GM21381 (cell line): ENCODE measurements around the gene OTUB1.
"Not testable (repeated sequence)": the region's sequence is repeated elsewhere in the genome, so short reads cannot be mapped to it uniquely, and the experiment has no call there.

Experiments used
- ATAC-seq: cut with Tn5 transposase; IDR thresholded peaks from one replicate; pipeline ENCODE4 v1.9.1; 2021; ENCODE audit warnings: mild to moderate bottlenecking, moderate library complexity; ENCODE audit not compliant: unreplicated experiment

The OTUB1 gene, protein sequence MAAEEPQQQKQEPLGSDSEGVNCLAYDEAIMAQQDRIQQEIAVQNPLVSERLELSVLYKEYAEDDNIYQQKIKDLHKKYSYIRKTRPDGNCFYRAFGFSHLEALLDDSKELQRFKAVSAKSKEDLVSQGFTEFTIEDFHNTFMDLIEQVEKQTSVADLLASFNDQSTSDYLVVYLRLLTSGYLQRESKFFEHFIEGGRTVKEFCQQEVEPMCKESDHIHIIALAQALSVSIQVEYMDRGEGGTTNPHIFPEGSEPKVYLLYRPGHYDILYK

DNA sequence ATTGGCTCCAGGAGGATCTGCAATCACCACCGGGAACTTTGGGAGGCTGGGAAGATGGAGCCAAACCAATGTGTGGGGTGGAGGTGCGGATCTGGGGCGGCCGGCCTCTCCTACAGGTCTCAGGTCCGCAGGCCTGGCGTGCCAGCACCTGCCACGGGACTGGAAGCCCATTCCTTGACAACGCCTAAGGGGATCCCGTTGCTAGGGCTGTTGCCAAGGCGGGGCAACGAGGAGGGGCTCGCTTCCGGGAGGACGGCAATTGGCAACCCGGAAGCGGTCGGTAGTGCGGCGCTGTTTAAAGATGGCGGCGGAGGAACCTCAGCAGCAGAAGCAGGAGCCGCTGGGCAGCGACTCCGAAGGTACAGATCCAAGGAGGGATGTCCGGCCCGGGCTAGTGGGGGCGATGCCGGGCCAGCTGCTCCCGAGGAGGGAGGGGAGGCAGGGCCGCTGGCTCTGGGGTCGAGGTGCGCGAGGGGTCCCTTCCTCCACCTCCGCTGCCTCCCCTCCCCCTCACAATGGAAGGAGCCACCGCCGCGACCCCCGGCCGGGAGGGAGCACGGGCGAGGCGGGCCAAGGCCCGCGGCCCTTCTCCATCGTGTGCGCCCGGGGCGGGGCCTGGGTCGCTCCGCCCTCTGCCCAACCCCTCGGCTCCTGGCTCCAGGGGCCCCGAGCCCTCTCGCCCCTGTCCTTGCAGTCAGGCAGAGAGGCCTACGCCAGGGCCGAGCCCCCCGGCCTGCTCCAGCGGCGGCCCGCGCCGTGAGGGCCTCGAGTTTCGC lies at the start of gene OTUB1:
Gene OTUB1, plus strand, starts transcription at position 283 of the 776 bp plus-strand sequence. Its CDS starts 19 bp downstream, at position 302.
- peak; percentile 78 for ATAC-seq

DNA sequence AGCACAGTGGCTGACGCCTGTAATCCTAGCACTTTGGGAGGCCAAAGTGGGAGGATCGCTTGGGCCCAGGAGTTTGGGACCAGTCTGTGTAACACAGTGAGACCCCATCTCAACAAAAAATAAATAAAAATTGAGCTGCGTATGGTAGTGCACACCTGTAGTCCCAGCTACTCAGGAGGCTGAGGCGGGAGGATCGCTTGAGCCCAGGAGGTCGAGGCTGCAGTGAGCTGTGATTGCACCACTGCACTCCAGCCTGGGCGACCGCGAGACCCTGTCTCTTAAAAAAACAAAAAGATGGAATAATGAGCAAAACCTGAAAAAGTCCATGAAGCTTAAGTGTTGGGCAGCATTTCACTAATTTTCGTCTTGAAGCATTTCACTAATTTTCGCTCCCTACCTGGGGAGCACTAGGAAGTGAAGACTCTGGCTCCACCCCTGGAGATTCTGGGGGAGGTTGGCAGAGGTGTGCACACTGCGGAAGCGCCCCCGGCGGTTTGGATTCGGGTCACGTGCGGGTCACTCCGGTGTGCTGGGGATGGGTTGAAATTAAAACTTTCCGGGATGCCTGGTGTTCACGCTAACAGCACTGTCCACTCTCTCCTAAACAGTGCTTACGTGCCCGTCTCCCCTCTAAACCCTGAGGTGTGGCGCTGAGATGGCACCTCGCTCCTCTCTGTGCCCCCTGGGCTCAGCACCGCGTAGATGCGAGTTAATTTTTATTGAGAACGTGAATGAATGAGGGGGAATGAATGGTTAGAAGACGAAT lies 48.3 kb upstream of the OTUB1 start:
- ATAC-seq, result peak; percentile 5

DNA sequence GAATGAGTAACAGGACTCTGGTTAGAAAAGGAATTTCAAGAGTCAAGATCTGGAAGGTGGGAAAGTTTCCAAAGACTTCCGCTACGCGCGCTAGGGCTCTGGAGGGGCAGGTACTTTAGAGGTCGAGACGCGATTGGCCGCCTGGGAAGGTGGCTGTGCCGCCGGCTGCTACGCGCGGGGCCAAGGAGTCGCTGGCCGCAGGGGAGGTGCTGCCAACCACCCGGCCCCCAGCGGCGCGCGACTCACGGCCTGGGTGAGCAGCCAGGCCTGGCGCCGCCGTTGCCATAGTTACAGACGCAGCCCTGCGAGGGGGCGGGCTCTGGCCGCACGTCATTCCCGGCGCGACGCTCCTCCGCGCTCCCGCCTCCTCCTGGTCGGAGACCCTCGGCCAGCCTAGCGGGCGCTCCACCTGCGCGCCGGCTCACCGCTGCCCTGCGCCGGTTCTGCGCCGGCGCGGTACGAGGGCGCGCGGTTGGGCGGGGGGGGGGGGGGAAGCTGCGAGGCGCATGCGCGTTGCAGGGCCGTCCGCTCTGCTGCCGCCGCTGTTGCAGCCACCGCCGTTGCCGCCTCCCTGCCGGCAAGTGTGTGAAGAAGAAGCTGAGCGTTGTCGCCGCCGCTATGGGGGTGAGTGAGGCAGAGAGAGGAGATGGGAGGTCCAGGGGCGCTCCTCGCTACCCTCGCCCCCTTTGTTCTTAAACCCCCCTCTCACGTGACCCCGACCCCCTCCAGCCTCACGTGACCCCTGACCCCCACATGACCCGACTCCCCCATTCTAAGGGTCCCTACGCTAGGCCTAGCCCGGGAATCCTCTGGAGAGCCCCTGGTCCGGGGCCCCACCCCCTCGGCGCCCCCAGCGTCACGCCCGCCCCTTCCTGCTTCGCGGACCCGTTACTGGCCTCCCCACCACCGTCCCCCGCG lies 47.5 kb upstream of the OTUB1 start, which contains the start of gene NAA40:
Gene NAA40, plus strand, starts transcription at position 524 of the 918 bp plus-strand sequence. Its CDS starts 95 bp downstream, at position 619.
- peak; percentile 92 for ATAC-seq

DNA sequence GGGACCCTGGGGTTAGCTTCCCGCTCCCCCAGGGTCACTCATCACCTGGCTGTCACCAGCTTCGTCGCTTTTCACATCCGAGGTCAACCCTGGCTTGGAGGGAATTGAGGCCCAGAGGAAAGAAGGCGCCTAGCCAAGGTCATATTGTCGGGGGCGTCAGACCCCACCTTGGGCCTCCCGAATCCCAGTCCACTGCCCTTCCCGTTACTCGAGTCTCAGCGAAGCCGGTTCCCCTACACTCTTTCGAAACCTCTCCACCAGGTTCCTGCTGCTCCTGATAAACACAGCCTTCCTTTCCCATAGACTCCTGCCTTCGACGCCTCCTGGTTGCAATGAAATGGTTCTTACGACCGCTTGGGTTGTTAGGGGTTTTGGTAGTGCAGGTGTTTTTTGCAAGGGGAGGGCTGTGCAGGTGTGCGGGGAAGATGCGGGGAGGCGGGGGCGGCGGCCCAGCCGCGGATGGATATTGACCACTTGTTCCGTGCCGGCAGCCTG lies 46.8 kb upstream of the OTUB1 start:
- ATAC-seq, result no peak

DNA sequence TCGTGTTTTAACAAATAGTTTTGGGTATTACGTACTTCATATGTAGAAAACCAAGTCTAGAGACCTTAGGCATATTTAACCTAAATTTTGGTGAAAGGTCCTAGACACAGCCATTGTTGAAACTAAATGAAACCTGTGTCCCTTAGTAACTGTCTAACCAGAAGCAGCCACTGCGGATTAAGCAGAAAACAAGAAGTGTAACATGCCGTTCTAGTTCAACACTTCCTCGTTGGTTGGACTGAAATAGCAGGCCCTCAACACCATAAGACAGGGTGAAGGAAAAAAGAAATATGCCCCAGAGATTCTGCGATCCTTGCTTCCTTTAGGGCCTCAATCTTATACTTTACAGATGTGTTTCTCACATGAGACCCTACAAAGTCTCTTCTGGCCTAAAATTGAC lies 45.5 kb upstream of the OTUB1 start:
- no peak for ATAC-seq

DNA sequence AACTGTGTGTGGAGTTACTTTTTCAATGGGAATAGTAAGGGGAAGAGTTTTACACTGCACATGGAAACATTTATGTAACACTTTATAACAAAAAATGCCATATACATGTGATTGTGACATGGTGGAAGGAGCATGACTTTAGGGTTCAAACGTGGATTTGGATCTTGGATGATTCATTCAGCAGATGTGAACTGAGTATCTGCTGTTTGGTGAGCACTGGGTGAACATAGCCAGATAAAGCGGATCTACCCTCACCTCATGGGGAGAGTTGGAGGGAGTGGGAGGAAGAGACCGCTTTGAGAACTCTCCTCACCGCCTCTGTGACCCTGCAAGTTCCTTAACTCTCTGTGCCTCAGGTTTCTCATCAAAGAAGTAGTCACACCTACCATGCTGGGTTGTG lies 44.3 kb upstream of the OTUB1 start:
- ATAC-seq, result no peak

DNA sequence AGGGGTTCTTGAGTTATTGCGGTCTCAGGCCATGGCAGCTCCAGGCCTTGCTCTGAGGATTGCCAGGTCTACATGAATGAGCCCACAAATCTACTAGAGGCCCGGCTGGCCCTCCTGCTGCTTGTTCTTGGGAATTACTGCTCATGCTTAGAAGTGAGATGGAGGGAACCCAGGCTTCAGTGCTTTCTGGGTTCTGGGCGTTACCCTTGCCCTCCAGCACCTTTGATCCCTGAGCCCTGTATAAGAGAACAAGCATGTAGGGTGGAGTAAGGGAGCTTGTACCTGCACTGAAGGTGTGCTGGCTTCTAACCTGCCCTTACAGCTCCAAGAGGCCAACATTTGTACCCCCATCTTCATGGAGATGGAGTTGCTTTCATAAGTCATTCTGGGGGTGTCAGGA lies 43.4 kb upstream of the OTUB1 start:
- no peak for ATAC-seq

DNA sequence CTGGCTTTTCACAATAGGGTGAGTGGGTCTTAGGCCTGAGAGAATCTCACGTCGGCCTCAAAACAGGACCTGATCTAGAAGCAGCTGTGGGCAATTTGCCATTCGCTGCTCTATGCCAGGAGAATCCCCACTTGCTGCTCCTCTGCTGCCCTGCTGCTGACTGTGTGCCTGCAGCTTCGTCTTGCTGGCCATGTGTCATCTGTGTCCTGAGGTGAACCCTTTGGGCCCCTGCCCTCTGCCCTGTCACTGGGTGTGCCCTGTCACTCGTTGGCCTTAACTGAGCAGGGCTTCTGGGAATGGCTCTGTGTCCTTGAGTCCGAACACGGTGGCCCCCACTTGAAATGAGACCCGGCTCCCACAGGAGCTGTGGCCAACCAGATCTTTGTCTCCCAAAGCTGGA lies 41.3 kb upstream of the OTUB1 start:
- ATAC-seq, result no peak

DNA sequence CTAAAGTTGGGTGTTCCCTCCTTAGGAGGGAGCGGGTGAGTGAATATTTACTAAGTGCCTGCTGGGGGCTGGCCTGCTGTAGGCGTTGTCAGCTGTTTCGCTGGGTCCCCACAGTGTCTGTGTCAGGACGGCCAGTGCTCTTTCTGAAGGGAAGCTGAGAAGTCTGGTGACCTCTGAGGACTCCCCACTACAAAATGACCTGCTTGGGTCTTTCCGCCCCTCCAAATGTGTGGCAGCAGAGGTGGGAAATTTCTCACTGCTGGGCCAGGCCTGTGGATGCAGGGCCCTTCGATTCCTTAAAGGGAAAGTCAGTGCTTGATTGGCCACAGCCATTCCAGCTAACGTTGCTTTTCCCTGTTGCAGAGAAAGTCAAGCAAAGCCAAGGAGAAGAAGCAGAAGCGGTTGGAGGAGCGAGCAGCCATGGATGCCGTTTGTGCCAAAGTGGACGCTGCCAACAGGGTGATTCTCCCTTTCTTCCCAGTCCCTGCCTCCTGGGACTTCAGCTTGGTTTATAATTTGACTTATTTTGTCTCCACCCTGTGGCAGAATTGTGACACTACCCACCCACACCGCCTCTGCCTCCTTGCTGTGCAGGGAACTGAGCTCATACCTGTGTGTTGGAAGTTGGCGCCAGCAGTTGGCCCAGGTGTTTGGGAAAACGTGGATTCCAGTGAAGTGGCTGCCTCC lies 40.6 kb upstream of the OTUB1 start:
- no peak for ATAC-seq

DNA sequence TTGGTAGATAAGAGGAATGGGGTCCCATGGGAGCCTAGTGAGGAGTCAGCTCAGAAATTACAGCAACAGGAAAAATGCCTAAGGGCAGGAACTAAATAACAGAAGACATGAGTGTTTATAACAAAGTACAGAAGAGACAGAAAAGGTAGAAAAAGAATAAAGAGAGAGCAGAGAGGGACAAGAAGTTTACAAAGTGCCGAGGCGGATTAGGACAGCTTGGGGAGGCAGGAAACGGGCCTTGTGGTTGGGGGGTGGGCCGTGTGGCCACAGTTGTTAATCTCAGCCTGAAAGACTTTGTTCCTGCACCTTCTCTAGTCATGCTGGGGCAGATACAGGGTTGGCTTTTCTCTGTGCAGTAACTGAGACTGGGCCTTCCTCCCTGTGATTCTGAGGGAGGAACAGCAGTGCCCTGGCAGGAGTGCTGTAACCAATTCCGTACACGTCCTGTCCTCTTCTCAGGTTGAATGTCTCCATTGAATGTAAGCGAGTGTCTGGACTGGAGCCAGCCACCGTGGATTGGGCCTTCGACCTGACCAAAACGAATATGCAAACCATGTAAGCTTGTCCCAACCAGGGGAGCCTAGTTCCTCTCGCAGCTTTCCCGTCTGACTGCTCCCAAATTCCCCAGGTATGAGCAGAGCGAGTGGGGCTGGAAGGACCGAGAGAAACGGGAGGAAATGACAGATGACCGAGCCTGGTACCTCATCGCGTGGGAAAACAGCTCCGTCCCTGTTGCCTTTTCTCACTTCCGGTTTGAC lies 34.3 kb upstream of the OTUB1 start:
- no peak for ATAC-seq

DNA sequence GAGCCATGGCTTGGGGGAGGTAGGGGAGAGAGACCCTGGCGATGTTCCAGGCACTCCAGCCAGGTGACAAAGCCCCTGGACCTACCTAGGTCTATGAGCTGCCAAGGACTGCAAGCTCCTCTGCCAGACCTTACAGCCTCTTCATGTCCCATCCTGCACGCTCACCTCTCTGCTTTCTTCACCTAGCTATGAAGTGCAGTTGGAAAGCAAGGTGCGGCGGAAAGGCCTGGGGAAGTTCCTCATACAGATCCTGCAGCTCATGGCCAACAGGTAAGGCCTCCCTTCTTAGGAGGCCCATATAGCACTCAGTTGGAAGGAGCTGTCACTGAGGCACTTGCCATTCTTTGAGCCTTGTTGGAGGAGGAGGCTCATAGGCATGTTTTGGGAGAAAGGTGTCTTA lies 33.7 kb upstream of the OTUB1 start:
- ATAC-seq, result no peak

DNA sequence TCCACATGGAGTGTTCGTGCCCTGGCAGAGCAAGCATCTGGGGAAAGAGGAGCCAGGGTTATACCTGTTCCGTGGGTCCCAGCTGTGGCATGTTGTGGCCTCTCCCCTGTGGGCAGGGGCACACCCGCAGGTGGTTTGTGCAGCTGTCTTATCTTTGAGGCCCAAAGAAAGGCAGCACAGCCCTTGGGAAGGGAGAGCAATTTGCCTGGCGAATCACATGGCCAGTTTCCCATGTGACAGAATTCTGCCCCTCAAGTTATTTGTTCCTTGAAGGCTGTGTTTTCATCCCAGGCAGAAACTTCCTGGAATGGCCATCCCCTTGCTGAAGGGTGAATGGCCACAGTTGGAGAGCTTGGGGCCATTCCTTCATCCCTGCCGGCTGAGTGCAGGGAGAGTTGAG lies 28.2 kb upstream of the OTUB1 start:
- no peak for ATAC-seq

DNA sequence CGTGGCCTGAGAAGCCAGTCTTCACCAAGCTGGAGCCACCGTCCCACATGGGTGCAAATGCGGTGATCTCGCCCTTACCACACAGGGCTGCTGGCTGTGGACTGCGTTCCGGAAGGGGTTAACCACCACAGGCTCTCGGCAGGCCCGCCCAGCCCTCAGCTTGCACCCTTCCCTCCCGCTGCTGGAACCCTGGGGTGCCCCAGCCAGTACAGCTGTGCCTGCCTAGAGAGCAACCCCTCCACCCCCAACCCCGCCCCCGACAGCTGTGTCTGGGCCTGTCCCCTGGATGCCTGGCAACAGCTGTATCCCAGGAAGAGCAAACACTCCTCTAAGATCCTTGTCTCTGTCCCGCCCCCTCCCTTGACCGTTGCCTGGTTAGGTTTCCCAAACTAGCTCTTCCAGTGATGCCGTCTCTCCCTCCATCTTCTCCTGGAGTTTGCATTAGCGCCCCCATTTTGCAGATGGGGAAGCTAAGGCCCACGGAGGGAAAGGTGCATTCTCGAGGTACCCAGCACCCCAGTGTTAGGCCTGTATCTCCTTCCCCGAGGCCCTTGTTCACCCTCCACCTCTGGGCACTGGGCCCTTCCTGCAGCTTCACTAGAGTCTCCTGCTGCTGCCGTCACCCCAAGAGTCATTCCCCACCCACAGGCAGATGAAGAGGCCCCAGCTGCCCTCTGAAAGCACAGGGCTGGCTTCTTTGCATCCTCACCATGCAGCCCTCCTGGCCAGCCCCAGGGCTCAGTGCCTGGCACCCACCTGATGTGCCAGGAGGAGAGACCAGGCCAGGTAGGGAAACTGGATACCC lies 24.4 kb upstream of the OTUB1 start:
- no peak for ATAC-seq

DNA sequence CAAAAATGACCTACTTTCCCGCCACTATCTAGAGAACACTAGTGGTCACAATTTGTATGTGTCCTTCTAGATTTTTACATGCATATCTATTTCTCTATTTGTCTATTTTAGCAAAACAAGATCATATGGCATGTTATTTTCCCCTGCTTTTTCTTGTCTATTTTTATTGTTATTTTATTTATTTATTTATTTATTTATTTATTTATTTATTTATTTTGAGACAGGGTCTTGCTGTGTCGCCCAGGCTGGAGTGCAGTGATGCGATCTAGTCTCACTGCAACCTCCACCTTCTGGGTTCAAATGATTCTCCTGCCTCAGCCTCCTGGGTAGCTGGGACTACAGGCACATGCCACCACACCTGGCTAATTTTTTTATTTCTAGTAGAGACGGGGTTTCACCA lies 22.3 kb upstream of the OTUB1 start:
- ATAC-seq, result not testable (repeated sequence)

DNA sequence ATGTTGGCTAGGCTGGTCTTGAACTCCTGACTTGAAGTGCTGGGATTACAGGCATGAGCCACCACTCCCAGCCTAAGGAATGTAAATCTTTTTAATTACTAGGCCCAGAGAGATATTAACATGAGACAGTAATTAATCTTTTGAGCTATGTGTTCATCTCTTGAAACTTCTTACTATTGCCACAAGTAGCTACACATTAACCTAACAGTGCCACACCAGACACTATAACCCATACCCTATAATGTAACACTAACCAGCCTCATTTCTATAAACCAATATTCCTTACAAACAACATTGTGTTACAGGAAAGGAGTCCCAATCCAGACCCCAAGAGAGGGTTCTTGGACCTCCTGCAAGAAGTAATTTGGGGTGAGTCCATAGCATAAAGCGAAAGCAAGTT lies 19.8 kb upstream of the OTUB1 start:
- ATAC-seq, result no peak

DNA sequence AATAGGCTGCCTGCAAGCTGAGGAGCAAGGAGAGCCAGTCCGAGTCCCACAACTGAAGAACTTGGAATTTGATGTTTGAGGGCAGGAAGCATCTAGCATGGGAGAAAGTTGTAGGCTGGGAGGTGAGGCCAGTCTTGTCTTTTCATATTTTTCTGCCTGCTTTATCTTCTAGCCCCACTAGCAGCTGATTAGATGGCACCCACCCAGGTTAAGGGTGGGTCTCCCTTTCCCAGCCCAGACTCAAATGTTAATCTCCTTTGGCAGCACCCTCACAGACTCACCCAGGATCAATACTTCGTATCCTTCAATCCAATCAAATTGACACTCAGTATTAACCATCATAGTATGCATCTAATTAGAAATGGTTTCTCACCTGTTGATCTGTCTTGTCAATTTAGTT lies 16.8 kb upstream of the OTUB1 start:
- ATAC-seq, result no peak

DNA sequence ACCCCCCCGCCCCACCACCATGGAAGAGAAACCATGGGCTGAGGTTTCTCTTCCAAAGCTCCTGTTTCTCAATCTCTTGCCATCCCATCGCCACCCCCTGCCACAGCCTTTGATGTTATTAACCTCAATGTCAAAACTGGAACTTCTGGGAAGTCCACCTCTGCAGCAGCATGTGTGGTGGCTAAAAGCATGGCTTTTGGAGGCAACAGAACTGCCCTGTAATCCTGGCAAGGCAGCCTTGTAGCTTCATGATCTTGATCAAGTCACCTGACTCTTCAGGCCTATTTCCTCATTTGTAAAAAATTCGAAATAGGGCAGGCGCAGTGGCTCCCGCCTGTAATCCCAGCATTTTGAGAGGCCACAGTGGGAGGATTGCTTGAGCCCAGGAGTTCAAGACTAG lies 15.3 kb upstream of the OTUB1 start:
- no peak for ATAC-seq

DNA sequence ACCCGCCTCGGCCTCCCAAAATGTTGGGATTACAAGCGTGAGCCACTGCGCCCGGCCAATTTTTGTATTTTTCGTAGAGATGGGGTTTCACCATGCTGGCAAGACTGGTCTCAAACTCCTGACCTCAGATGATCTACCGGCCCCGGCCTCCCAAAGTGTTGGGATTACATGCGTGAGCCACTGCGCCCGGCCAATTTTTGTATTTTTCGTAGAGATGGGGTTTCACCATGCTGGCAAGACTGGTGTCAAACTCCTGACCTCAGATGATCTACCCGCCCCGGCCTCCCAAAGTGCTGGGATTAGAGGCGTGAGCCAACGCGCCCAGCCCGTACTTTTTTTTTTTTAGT lies 12.4 kb upstream of the OTUB1 start:
- not testable (repeated sequence) for ATAC-seq
